Measurements from ENCODE around the gene CCDC127.

The CCDC127 gene

GRCh38 chr5:190366-191035 is 27.5 kb downstream of the CCDC127 start:
- DNase-seq (ENCODE audit: low spot score): no peak

GRCh38 chr5:189976-190365 is 28.0 kb downstream of the CCDC127 start:
- DNase-seq (ENCODE audit: low spot score): no peak

- no peak for DNase-seq (ENCODE audit: low spot score)
Observed at GRCh38 chr5:189486-189885, 28.5 kb downstream of the CCDC127 start.

GRCh38 chr5:188488-189481 is 29.2 kb downstream of the CCDC127 start:
- DNase-seq (ENCODE audit: low spot score): peak; percentile 87

GRCh38 chr5:187617-188451 is 30.1 kb downstream of the CCDC127 start:
- no peak for DNase-seq (ENCODE audit: low spot score)

GRCh38 chr5:187042-187431 is 30.9 kb downstream of the CCDC127 start:
- DNase-seq (ENCODE audit: low spot score): no peak

- DNase-seq (ENCODE audit: low spot score): no peak
Observed at GRCh38 chr5:186091-187041, 31.6 kb downstream of the CCDC127 start.

- peak; percentile 43 for DNase-seq (ENCODE audit: low spot score)
Observed at GRCh38 chr5:185095-186070, 32.6 kb downstream of the CCDC127 start.

- DNase-seq (ENCODE audit: low spot score): no peak
Observed at GRCh38 chr5:184471-184870, 33.5 kb downstream of the CCDC127 start.

- DNase-seq (ENCODE audit: low spot score): no peak
Observed at GRCh38 chr5:182126-182525, 35.8 kb downstream of the CCDC127 start.

- no peak for DNase-seq (ENCODE audit: low spot score)
Observed at GRCh38 chr5:181566-181965, 36.4 kb downstream of the CCDC127 start.

- no peak for DNase-seq (ENCODE audit: low spot score)
Observed at GRCh38 chr5:181160-181559, 36.8 kb downstream of the CCDC127 start.

GRCh38 chr5:180286-180918 is 37.6 kb downstream of the CCDC127 start:
- DNase-seq (ENCODE audit: low spot score): no peak

- no peak for DNase-seq (ENCODE audit: low spot score)
Observed at GRCh38 chr5:179401-179800, 38.6 kb downstream of the CCDC127 start.

- DNase-seq (ENCODE audit: low spot score): no peak
Observed at GRCh38 chr5:178110-178509, 39.8 kb downstream of the CCDC127 start.

- no peak for DNase-seq (ENCODE audit: low spot score)
Observed at GRCh38 chr5:176296-176823, 41.6 kb downstream of the CCDC127 start.

- no peak for DNase-seq (ENCODE audit: low spot score)
Observed at GRCh38 chr5:174876-175465, 43.0 kb downstream of the CCDC127 start.

- no peak for DNase-seq (ENCODE audit: low spot score)
Observed at GRCh38 chr5:174291-174600, 43.7 kb downstream of the CCDC127 start.

All from SK-N-DZ (cell line).